ENCODE measurements around the gene LSM2.

LSM2 gene

DNA sequence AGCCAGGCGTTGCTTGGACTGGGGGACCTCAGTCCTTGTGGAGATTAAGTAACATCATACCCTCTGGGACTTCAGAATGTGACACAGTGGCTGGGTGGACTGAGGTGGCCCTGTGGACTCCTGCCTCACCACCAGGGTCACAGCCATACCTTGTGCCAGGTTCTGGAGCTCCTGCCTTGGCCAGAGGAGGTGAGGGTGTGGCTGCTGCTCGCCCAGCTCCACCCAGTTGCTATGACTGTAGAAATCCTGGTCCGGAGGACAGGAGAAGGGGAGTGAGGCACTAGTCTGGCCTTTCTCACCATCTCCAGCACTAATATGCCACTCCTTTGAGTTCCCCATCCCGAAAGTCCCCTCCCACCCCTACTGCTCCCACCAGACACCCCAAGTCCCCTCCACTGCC, 31.6 kb downstream of the LSM2 start:
- no peak overlapping the region for H3K4me3 ChIP-seq (ENCODE audit: low read depth, low read length)
- no peak overlapping the region for H3K9ac ChIP-seq (ENCODE audit: low read length)
- H3K27me3 ChIP-seq (ENCODE audit: control insufficient read depth, insufficient read depth, low read length), result no peaks in the 10 kb centered on the region
- peaks cover 6% of the 10 kb centered on the region; the same call in 1 of the 2 replicates for H3K4me1 ChIP-seq (ENCODE audit: control insufficient read depth, insufficient read depth, low read length)
- no peaks in the 10 kb centered on the region for H3K9me3 ChIP-seq (ENCODE audit: control insufficient read depth, insufficient read depth, low read depth, low read length)
- no peak overlapping the region for H3K27ac ChIP-seq (ENCODE audit: low read depth, low read length)
- H3K36me3 ChIP-seq (ENCODE audit: control insufficient read depth, insufficient read depth, low read length), result peaks cover 30% of the 10 kb centered on the region

DNA sequence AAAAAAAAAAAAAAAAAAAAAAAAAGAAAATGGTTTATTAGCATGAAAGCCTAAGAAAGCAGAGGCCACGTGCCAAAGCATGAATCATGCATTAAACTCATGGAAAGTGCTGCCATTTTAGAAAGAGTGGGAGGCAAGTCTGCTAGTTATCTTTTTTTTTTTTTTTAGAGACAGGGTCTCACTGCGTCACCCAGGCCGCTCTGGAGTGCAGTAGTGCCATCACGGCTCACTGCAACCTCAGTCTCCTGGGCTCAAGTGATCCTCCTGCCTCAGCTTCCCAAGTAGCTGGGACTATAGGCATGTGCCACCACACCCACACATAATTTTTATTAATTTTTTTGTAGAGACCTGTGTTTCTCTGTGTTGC, 34.8 kb downstream of the LSM2 start:
- no peaks in the 10 kb centered on the region for H3K27me3 ChIP-seq (ENCODE audit: control insufficient read depth, insufficient read depth, low read length)
- peaks cover 1% of the 10 kb centered on the region; the same call in 1 of the 2 replicates for H3K4me1 ChIP-seq (ENCODE audit: control insufficient read depth, insufficient read depth, low read length)
- H3K4me3 ChIP-seq (ENCODE audit: low read depth, low read length), result no peak overlapping the region
- no peaks in the 10 kb centered on the region for H3K36me3 ChIP-seq (ENCODE audit: control insufficient read depth, insufficient read depth, low read length)
- no peak overlapping the region for H3K27ac ChIP-seq (ENCODE audit: low read depth, low read length)
- H3K9ac ChIP-seq (ENCODE audit: low read length), result no peak overlapping the region
- H3K9me3 ChIP-seq (ENCODE audit: control insufficient read depth, insufficient read depth, low read depth, low read length), result no peaks in the 10 kb centered on the region

DNA sequence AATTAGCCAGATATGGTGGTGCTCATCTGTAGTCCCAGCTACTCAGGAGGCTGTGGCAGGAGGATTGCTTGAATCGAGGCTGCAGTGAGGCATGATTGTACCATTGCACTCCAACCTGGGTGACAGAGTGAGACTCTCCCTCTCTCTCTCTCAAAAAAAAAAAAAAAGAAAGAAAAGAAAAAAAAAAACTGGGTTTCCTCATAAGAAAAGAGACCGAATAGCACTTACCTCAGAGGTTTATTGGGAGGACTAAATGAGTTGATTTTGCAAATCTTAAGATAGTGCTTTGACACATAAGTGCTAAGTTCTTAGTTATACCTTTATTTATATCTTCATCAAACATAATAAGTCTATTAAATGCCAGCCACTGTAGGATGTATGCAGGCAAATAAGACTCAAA, 35.9 kb downstream of the LSM2 start:
- no peak overlapping the region for H3K9ac ChIP-seq (ENCODE audit: low read length)
- no peaks in the 10 kb centered on the region for H3K9me3 ChIP-seq (ENCODE audit: control insufficient read depth, insufficient read depth, low read depth, low read length)
- H3K27ac ChIP-seq (ENCODE audit: low read depth, low read length), result no peak overlapping the region
- no peaks in the 10 kb centered on the region for H3K27me3 ChIP-seq (ENCODE audit: control insufficient read depth, insufficient read depth, low read length)
- H3K4me3 ChIP-seq (ENCODE audit: low read depth, low read length), result no peak overlapping the region
- H3K36me3 ChIP-seq (ENCODE audit: control insufficient read depth, insufficient read depth, low read length), result no peaks in the 10 kb centered on the region
- H3K4me1 ChIP-seq (ENCODE audit: control insufficient read depth, insufficient read depth, low read length), result peaks cover 6% of the 10 kb centered on the region; the same call in 1 of the 2 replicates

DNA sequence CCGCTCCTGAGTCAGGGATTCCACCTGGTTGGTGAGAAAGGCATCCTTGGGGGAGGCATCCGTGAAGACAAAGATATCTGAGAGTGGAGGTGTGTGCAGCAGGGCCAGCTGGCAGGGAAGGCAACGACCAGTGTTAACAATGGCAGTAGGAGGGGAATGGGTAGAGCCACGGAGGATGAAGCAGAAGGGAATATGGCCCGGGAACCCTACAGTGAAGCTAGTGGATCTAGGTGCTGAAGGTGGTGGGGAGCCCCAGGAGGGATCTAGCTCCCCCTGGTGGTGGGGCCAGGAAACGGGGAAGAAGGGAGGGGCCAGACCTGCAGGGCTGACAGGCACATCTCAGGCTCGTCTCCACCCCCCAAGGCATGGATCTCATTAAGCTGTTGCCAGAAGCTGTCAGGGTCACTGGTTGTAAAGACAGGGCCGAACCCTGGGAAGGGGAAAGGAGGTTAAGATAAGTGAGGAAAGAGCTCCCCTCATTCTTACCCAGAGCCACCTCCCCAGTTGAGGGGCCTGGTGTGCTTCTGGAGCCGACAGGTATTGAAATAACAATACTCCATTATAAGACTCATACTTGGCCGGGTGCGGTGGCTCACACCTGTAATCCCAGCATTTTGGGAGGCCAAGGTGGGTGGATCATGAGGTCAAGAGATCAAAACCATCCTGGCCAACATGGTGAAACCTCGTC, 36.9 kb downstream of the LSM2 start:
- no peak overlapping the region for H3K27ac ChIP-seq (ENCODE audit: low read depth, low read length)

DNA sequence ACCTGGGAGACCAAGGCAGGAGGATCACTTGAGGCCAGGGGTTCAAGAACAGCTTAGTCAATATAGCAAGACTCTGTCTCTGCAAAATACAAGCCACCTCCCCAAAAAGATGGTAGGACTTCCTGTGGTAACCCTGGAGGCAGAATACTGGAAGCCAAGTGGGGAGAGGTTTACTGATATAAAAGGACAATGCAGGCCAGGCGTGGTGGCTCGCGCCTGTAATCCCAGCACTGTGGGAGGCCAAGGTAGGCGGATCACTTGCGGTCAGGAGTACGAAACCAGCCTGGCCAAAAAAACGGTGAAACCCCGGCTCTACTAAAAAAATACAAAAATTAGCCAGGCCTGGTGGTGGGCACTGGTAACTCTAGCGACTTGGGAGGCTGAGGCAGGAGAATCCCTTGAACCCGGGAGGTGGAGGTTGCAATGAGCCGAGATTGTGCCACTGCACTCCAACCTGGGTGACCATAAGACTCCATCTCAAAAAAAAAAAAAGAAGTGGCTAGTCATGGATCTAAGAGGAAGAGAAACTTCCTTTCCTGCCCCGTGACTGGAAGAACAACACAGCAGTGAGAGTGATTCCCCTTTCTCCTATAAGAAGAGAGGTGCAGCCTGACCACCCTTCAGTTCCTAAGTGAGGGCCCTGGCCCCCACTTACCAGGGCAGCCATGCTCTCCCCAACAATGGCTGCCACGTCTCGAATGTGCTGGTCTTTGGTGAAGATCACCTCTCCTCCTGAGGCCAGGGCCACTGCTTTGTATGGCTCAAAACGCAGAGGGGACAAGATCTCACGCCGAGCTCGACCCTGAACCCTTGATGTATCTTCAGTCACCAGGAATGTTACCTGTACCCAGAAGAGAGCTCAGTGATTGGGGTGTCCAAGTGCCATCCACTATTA, 38.2 kb downstream of the LSM2 start:
- H3K4me3 ChIP-seq (ENCODE audit: low read depth, low read length), result no peak overlapping the region
- no peaks in the 10 kb centered on the region for H3K27me3 ChIP-seq (ENCODE audit: control insufficient read depth, insufficient read depth, low read length)
- peaks cover 4% of the 10 kb centered on the region; the same call in 1 of the 2 replicates for H3K36me3 ChIP-seq (ENCODE audit: control insufficient read depth, insufficient read depth, low read length)
- no peak overlapping the region for H3K9ac ChIP-seq (ENCODE audit: low read length)
- no peak overlapping the region for H3K27ac ChIP-seq (ENCODE audit: low read depth, low read length)
- H3K9me3 ChIP-seq (ENCODE audit: control insufficient read depth, insufficient read depth, low read depth, low read length), result no peaks in the 10 kb centered on the region
- H3K4me1 ChIP-seq (ENCODE audit: control insufficient read depth, insufficient read depth, low read length), result peaks cover 6% of the 10 kb centered on the region; the same call in 1 of the 2 replicates

More for the DNA sequence above, 36.9 kb downstream of the LSM2 start:
- Histone ChIP-seq H3K4me1 (ENCODE audit: control insufficient read depth, insufficient read depth, low read length) (peaks cover 6% of the 10 kb centered on the region; the same call in 1 of the 2 replicates), H3K27me3 (ENCODE audit: control insufficient read depth, insufficient read depth, low read length) (no peaks in the 10 kb centered on the region), H3K4me3 (ENCODE audit: low read depth, low read length) (no peak overlapping the region), H3K36me3 (ENCODE audit: control insufficient read depth, insufficient read depth, low read length) (no peaks in the 10 kb centered on the region), H3K9ac (ENCODE audit: low read length) (no peak overlapping the region), H3K9me3 (ENCODE audit: control insufficient read depth, insufficient read depth, low read depth, low read length) (no peaks in the 10 kb centered on the region)

DNA sequence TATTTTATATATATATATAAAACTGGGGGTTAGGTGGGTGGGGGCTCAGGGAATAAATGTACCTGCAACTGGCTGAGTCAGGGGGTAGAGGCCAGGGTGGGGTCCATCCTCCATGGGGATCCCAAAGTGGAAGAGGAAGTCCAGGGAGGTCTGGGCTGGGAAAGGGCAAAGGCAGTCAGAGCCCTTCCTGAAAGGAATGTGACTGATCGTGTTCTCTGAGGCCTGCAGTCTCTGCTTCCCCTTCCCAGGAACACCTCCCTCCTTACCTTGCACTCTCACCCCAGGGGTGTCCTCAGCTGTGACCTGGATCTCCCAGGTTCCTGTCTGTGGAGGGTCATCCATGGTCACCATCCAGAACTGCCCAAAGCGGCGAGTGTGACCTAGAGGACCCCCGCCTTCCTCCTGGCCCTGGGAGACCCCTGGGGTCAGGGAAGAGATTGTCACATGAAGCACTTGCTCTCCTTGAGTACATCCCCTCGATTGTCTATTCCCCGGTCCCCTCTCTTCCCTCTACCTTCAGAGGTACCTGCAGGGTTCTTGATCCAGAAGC, 39.6 kb downstream of the LSM2 start:
- Histone ChIP-seq H3K27ac (ENCODE audit: low read depth, low read length) (no peak overlapping the region), H3K9ac (ENCODE audit: low read length) (no peak overlapping the region), H3K4me3 (ENCODE audit: low read depth, low read length) (no peak overlapping the region), H3K9me3 (ENCODE audit: control insufficient read depth, insufficient read depth, low read depth, low read length) (no peaks in the 10 kb centered on the region), H3K36me3 (ENCODE audit: control insufficient read depth, insufficient read depth, low read length) (peaks cover 13% of the 10 kb centered on the region; the same call in 1 of the 2 replicates), H3K27me3 (ENCODE audit: control insufficient read depth, insufficient read depth, low read length) (no peaks in the 10 kb centered on the region), H3K4me1 (ENCODE audit: control insufficient read depth, insufficient read depth, low read length) (peaks cover 10% of the 10 kb centered on the region; the same call in 1 of the 2 replicates)

DNA sequence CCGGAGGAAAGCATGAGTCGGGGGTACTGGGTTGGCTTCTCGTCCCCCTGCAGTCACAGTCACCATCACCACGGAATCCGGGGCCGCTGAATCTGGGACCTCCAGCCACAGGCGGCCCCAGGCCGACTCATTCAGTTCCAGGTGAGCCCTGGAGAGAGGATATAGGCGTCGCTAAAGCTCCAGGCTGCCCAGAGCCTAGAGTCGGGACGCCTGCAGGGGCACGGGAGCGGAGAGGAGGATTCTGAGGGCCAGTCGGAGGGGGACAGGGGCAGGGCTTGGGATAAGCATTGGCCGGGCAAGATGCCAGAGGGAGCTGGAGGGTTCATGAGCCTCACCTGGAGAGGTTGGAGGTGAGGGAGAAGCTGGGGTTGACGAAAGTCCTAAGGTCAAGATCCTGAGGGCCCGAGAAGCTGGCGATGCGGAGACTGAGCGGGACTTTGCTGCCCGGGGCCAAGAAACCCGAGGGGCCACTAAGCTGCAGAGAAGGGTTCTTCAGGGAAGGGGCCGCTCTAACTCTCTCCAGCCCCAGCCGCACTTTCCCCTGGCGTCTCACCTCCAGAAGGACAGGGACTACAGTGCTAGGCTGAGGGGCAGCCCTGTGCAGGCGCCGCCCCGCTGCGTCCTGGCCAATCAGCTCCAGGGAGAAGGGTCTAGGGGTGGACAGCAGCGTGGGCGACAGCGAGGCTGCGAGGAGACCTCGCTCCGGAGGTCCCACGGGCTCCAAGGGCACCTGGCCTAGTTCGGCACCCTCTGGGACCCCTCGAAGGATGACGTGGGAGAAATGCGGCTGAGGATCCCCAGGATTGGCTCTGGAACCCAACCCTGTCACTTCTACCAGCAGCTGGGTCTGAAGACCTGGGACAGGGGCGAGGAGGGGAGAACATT, 40.6 kb downstream of the LSM2 start:
- Histone ChIP-seq H3K27me3 (ENCODE audit: control insufficient read depth, insufficient read depth, low read length) (no peaks in the 10 kb centered on the region), H3K36me3 (ENCODE audit: control insufficient read depth, insufficient read depth, low read length) (peaks cover 23% of the 10 kb centered on the region), H3K4me1 (ENCODE audit: control insufficient read depth, insufficient read depth, low read length) (peaks cover 10% of the 10 kb centered on the region; the same call in 1 of the 2 replicates), H3K27ac (ENCODE audit: low read depth, low read length) (no peak overlapping the region), H3K9ac (ENCODE audit: low read length) (peak overlapping the region; percentile 35), H3K4me3 (ENCODE audit: low read depth, low read length) (peak overlapping the region; percentile 55), H3K9me3 (ENCODE audit: control insufficient read depth, insufficient read depth, low read depth, low read length) (no peaks in the 10 kb centered on the region)

DNA sequence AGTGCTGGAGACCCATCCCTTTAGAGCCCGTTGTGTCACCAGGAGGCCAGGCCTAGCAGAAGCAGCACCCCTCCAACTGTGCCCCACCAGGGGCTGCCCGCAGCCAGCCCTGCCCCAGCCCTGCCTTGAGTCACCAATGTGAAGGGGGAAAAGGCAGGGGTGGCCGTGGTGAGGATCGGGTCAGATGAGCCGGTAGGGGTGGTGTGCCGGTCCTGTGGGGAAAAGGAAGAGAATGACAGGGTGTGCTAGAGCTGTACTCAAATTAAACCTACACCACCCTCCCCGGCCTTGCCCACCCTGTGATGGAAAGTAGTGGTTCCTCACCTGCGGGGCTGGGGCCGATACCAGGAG, 41.2 kb downstream of the LSM2 start:
- Histone ChIP-seq H3K36me3 (ENCODE audit: control insufficient read depth, insufficient read depth, low read length) (peaks cover 29% of the 10 kb centered on the region), H3K27me3 (ENCODE audit: control insufficient read depth, insufficient read depth, low read length) (no peaks in the 10 kb centered on the region), H3K9me3 (ENCODE audit: control insufficient read depth, insufficient read depth, low read depth, low read length) (no peaks in the 10 kb centered on the region), H3K9ac (ENCODE audit: low read length) (no peak overlapping the region), H3K4me1 (ENCODE audit: control insufficient read depth, insufficient read depth, low read length) (peaks cover 10% of the 10 kb centered on the region; the same call in 1 of the 2 replicates), H3K27ac (ENCODE audit: low read depth, low read length) (no peak overlapping the region), H3K4me3 (ENCODE audit: low read depth, low read length) (peak overlapping the region; percentile 55; the same call in 1 of the 2 replicates)

DNA sequence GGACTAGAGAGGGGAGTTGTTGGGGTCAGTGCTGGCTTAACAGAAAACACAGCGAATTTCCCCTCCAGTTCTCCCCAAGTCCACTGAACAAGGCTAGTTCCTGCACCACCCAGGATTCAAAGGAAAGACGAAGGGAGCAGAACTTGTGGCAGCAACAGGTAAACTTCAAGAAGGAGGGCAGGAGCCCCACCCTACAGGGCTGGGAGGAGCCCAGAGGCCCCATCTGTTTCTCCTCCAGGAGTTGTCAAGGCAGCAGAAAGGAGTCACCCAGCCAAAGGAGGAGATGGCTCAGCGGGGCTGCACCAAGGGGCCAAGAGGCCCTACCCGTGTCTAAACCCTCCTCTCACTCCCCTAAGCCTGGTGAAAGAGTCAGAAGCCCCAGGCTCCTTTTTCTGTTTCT, 42.6 kb downstream of the LSM2 start:
- Histone ChIP-seq H3K4me3 (ENCODE audit: low read depth, low read length) (no peak overlapping the region), H3K27me3 (ENCODE audit: control insufficient read depth, insufficient read depth, low read length) (no peaks in the 10 kb centered on the region), H3K36me3 (ENCODE audit: control insufficient read depth, insufficient read depth, low read length) (peaks cover 43% of the 10 kb centered on the region), H3K27ac (ENCODE audit: low read depth, low read length) (no peak overlapping the region), H3K4me1 (ENCODE audit: control insufficient read depth, insufficient read depth, low read length) (peaks cover 10% of the 10 kb centered on the region; the same call in 1 of the 2 replicates), H3K9me3 (ENCODE audit: control insufficient read depth, insufficient read depth, low read depth, low read length) (no peaks in the 10 kb centered on the region), H3K9ac (ENCODE audit: low read length) (no peak overlapping the region)

DNA sequence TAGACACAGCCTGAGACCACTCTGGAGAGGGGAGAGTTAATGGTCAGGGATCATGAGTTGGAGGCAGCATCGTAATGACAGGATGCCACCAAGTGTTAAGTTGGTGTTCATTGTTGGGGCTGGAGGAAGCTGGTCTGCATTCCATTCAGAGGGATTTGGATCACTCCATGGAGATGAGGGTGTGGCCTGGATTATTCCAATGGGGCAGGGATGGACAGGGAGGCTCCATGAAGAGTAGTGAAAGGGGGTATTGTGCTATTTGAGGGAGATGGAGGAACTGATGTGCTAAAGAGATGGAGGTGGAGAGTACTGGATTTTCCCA, 43.2 kb downstream of the LSM2 start:
- Histone ChIP-seq H3K27ac (ENCODE audit: low read depth, low read length) (no peak overlapping the region), H3K36me3 (ENCODE audit: control insufficient read depth, insufficient read depth, low read length) (peaks cover 47% of the 10 kb centered on the region)

More for the DNA sequence above, 43.2 kb downstream of the LSM2 start:
- H3K4me3 ChIP-seq (ENCODE audit: low read depth, low read length), result no peak overlapping the region
- no peak overlapping the region for H3K9ac ChIP-seq (ENCODE audit: low read length)
- no peaks in the 10 kb centered on the region for H3K27me3 ChIP-seq (ENCODE audit: control insufficient read depth, insufficient read depth, low read length)
- H3K9me3 ChIP-seq (ENCODE audit: control insufficient read depth, insufficient read depth, low read depth, low read length), result no peaks in the 10 kb centered on the region
- peaks cover 10% of the 10 kb centered on the region; the same call in 1 of the 2 replicates for H3K4me1 ChIP-seq (ENCODE audit: control insufficient read depth, insufficient read depth, low read length)
